ENCODE results near the gene RNASE9. TPM values are rescaled to one million over a fixed set of nuclear protein-coding genes. Genes with fewer than 3 reads are reported as not detected.
"Not testable (repeated sequence)": the region's sequence is repeated elsewhere in the genome, so short reads cannot be mapped to it uniquely, and the experiment has no call there.

RNASE9 gene
- total RNA-seq, 1 donor from 2014 or later, result not detected

GRCh38 chr14:20506276-20506675 lies 54.6 kb downstream of the RNASE9 start:
- not testable (repeated sequence) for H3K27me3 ChIP-seq (ENCODE audit: control insufficient read depth, insufficient read depth, low read length); DNase-seq (ENCODE audit: low read depth); H3K36me3 ChIP-seq (ENCODE audit: control insufficient read depth, insufficient read depth, low read length); H3K4me3 ChIP-seq (ENCODE audit: low read depth, low read length)

Other genes starting within 250 kb of the RNASE9 start
- gene CCNB1IP1, start 227.8 kb downstream of the RNASE9 start, total RNA-seq, result 236 and 246 TPM in 2 replicates
- 16.2 and 22.2 TPM in 2 replicates for gene PARP2, start 217.4 kb downstream of the RNASE9 start, total RNA-seq
- gene TEP1, start 147.5 kb downstream of the RNASE9 start, total RNA-seq, result 15.5 and 24.1 TPM in 2 replicates
- gene KLHL33, start 124.9 kb downstream of the RNASE9 start, total RNA-seq, result 0.08 TPM in 1 of 2 replicates, not detected in the other
- 46.6 and 61.1 TPM in 2 replicates for gene OSGEP, start 106.2 kb downstream of the RNASE9 start, total RNA-seq
- gene APEX1, start 105.8 kb downstream of the RNASE9 start, total RNA-seq, result 297 and 328 TPM in 2 replicates
- gene PIP4P1, start 99.6 kb downstream of the RNASE9 start, total RNA-seq, result 25.1 and 25.9 TPM in 2 replicates
- 96.5 and 98.0 TPM in 2 replicates for gene PNP, start 91.6 kb downstream of the RNASE9 start, total RNA-seq
- gene RNASE10, start 55.5 kb downstream of the RNASE9 start, total RNA-seq, result not detected in 2 replicates
- gene RNASE11, start 27.0 kb upstream of the RNASE9 start, total RNA-seq, result not detected in 2 replicates
- not detected in 2 replicates for gene RNASE12, start 30.3 kb upstream of the RNASE9 start, total RNA-seq
- not detected in 2 replicates for gene OR6S1, start 80.6 kb upstream of the RNASE9 start, total RNA-seq
- gene RNASE4, start 123.5 kb upstream of the RNASE9 start, total RNA-seq, result 4.2 and 5.6 TPM in 2 replicates
- gene ANG, start 127.7 kb upstream of the RNASE9 start, total RNA-seq, result 0.14 and 1.1 TPM in 2 replicates
- not detected in 2 replicates for gene EDDM3A, start 184.8 kb upstream of the RNASE9 start, total RNA-seq
- gene EDDM3B, start 207.4 kb upstream of the RNASE9 start, total RNA-seq, result not detected in 2 replicates
- gene RNASE6, start 220.2 kb upstream of the RNASE9 start, total RNA-seq, result not detected in 2 replicates
- gene RNASE1, start 241.8 kb upstream of the RNASE9 start, total RNA-seq, result not detected in 2 replicates